ENCODE data around the gene FIBCD1. TPM values are rescaled to one million over a fixed set of nuclear protein-coding genes. Genes with fewer than 3 reads are reported as not detected.

Gene FIBCD1
- total RNA-seq, 1 donor from 2014 or later: 0.53 TPM

GRCh38 chr9:130896233-130897014 is 42.6 kb downstream of the FIBCD1 start, which contains the start of gene QRFP:
Gene QRFP (minus strand): TSS chr9:130896812. CDS start chr9:130893838, 2,974 bp downstream.
- Mint-ChIP-seq H3K4me1 (ENCODE audit: unreplicated experiment) (peaks cover 4% of the 10 kb centered on the region), H3K4me3 (no peak within 1 kb of the TSS), H3K36me3 (no peaks in the 10 kb centered on the region), H3K27me3 (peaks cover 4% of the 10 kb centered on the region), H3K27ac (no peak within 1 kb of the TSS), H3K9me3 (no peaks in the 10 kb centered on the region)
- no peak for TF ChIP-seq CTCF (conservative IDR thresholded peaks at IDR 0.05)
- no peak for DNase-seq (ENCODE audit: extremely low spot score, unreplicated experiment)

- Mint-ChIP-seq H3K27ac (no peak overlapping the region), H3K4me3 (no peak overlapping the region), H3K9me3 (no peaks in the 10 kb centered on the region), H3K4me1 (ENCODE audit: unreplicated experiment) (peaks cover 9% of the 10 kb centered on the region), H3K36me3 (no peaks in the 10 kb centered on the region), H3K27me3 (peaks cover 4% of the 10 kb centered on the region)
- TF ChIP-seq CTCF (conservative IDR thresholded peaks at IDR 0.05): no peak
- DNase-seq (ENCODE audit: extremely low spot score, unreplicated experiment): no peak
These were observed 43.4 kb downstream of the FIBCD1 start for GRCh38 chr9:130895481-130896232.

- DNase-seq (ENCODE audit: extremely low spot score, unreplicated experiment): no peak
- Mint-ChIP-seq H3K9me3 (no peaks in the 10 kb centered on the region), H3K27ac (no peak overlapping the region), H3K27me3 (peaks cover 4% of the 10 kb centered on the region), H3K4me3 (no peak overlapping the region), H3K36me3 (no peaks in the 10 kb centered on the region), H3K4me1 (ENCODE audit: unreplicated experiment) (peaks cover 10% of the 10 kb centered on the region)
- no peak for TF ChIP-seq CTCF (conservative IDR thresholded peaks at IDR 0.05)
These were observed 44.0 kb downstream of the FIBCD1 start for GRCh38 chr9:130895038-130895437.

- H3K4me1 Mint-ChIP-seq (ENCODE audit: unreplicated experiment): peaks cover 10% of the 10 kb centered on the region
- H3K4me3 Mint-ChIP-seq: no peak overlapping the region
- no peaks in the 10 kb centered on the region for H3K27me3 Mint-ChIP-seq
- H3K9me3 Mint-ChIP-seq: no peaks in the 10 kb centered on the region
- H3K27ac Mint-ChIP-seq: no peak overlapping the region
- H3K36me3 Mint-ChIP-seq: no peaks in the 10 kb centered on the region
- no peak for TF ChIP-seq CTCF (conservative IDR thresholded peaks at IDR 0.05)
- DNase-seq (ENCODE audit: extremely low spot score, unreplicated experiment): no peak
These were observed 44.5 kb downstream of the FIBCD1 start for GRCh38 chr9:130894546-130894945.

- H3K9me3 Mint-ChIP-seq: no peaks in the 10 kb centered on the region
- H3K27ac Mint-ChIP-seq: no peak overlapping the region
- peaks cover 10% of the 10 kb centered on the region for H3K4me1 Mint-ChIP-seq (ENCODE audit: unreplicated experiment)
- H3K27me3 Mint-ChIP-seq: no peaks in the 10 kb centered on the region
- no peak overlapping the region for H3K4me3 Mint-ChIP-seq
- peak; percentile 58 for TF ChIP-seq CTCF (conservative IDR thresholded peaks at IDR 0.05)
- no peak for DNase-seq (ENCODE audit: extremely low spot score, unreplicated experiment)
- no peaks in the 10 kb centered on the region for H3K36me3 Mint-ChIP-seq
These were observed 45.5 kb downstream of the FIBCD1 start for GRCh38 chr9:130893341-130894101.
